ENCODE data around the gene BMPR1A.

DNA sequence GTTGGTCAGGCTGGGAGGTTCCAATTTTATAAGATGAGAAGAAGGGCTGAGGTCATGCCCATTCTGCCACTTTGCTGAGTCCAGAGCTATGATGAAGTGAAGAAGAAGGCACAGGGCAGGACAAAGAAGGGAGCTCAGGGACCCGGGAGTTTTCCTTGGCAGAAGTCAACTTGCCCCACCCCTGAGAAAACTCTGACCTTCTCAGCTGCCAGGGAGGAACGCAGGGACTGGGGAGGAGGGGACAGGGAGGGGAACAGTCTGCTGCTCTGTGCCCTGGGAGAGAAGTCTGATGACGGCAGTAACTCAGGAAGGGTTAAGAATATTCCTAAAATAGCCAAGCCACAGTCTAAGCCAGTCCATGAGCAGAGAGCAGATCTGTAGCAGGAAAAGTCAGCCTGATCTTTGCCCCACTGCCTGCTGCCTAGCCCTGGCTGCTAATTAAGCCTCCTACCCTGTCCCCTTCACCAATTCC lies 223.6 kb downstream of the BMPR1A start:
- TF ChIP-seq, protein P1, sequence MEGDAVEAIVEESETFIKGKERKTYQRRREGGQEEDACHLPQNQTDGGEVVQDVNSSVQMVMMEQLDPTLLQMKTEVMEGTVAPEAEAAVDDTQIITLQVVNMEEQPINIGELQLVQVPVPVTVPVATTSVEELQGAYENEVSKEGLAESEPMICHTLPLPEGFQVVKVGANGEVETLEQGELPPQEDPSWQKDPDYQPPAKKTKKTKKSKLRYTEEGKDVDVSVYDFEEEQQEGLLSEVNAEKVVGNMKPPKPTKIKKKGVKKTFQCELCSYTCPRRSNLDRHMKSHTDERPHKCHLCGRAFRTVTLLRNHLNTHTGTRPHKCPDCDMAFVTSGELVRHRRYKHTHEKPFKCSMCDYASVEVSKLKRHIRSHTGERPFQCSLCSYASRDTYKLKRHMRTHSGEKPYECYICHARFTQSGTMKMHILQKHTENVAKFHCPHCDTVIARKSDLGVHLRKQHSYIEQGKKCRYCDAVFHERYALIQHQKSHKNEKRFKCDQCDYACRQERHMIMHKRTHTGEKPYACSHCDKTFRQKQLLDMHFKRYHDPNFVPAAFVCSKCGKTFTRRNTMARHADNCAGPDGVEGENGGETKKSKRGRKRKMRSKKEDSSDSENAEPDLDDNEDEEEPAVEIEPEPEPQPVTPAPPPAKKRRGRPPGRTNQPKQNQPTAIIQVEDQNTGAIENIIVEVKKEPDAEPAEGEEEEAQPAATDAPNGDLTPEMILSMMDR (IDR thresholded peaks at IDR 0.05) = no peak
- TF ChIP-seq, protein P2, sequence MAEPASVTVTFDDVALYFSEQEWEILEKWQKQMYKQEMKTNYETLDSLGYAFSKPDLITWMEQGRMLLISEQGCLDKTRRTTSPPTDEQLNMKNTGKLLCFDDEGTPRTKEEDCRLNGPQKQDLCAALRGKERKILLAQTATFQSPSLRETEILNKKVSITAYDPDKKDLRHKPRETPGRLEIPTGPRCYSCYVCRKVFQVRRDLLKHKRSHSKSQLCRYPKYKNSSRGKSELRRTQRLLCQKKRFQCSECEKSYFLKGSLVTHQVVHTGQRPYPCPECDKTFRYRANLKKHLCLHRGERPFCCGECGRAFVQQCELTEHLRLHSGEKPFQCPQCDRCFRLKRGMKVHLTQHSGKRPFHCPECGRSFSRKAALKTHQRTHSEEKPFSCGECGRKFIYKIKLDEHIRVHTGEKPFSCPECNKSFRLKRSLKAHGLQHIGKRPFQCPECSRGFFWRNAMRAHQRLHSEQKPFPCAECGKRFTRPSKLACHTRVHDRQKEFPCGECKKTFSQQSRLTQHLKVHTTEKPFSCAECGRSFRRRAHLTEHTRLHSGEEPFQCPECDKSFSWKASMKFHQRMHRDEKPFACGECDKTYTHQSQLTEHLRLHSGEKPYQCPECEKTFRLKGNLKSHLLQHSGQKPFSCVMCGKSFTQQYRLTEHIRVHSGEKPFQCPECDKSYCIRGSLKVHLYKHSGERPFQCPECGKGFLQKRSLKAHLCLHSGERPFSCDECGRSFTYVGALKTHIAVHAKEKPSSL (CRISPR knock-in tag; conservative IDR thresholded peaks at IDR 0.05) = no peak
- TF ChIP-seq, protein P3, sequence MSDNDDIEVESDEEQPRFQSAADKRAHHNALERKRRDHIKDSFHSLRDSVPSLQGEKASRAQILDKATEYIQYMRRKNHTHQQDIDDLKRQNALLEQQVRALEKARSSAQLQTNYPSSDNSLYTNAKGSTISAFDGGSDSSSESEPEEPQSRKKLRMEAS (CRISPR knock-in tag; IDR thresholded peaks at IDR 0.05) = no peak
- TF ChIP-seq SP1 (CRISPR knock-in tag; conservative IDR thresholded peaks at IDR 0.05) (no peak), JUN (CRISPR knock-in tag; IDR thresholded peaks at IDR 0.05) (no peak)
- TF ChIP-seq, protein P4, sequence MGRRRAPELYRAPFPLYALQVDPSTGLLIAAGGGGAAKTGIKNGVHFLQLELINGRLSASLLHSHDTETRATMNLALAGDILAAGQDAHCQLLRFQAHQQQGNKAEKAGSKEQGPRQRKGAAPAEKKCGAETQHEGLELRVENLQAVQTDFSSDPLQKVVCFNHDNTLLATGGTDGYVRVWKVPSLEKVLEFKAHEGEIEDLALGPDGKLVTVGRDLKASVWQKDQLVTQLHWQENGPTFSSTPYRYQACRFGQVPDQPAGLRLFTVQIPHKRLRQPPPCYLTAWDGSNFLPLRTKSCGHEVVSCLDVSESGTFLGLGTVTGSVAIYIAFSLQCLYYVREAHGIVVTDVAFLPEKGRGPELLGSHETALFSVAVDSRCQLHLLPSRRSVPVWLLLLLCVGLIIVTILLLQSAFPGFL (CRISPR knock-in tag; IDR thresholded peaks at IDR 0.05; ENCODE audit: borderline replicate concordance) = no peak
